Coronary artery (tissue), 2 donors: ENCODE results near the gene IGFBPL1.
A peak's percentile ranks its signal among the peaks of the same experiment; 100 is the strongest.

ENCODE experiments used
- DNase-seq: peaks from one replicate; pipeline ENCODE4 v3.0.0-alpha.2; 2017; ENCODE audit warnings: low spot score
- H3K27ac ChIP-seq, 2 donors: fragments of 200-600 bp; sonication (generic); one replicate each; pipeline ENCODE4 v1.5.1; 2016 to 2019
- H3K4me3 ChIP-seq: fragments of 200-600 bp; sonication (generic); 2 replicates; pipeline ENCODE4 v1.5.1; 2016; ENCODE audit warnings: mild to moderate bottlenecking, moderate library complexity
- TF ChIP-seq, protein P1 (sequence below): fragments of 200-600 bp; sonication (generic); IDR thresholded peaks from one replicate; pipeline ENCODE4 v1.5.1; 2019; ENCODE audit warnings: antibody characterized with exemption

Gene IGFBPL1

GRCh38 chr9:38432922-38433510 lies 8.8 kb upstream of the IGFBPL1 start:
- peak; percentile 54 for DNase-seq
- no peak overlapping the region for H3K4me3 ChIP-seq
- H3K27ac ChIP-seq: no peak overlapping the region
- TF ChIP-seq, protein P1, sequence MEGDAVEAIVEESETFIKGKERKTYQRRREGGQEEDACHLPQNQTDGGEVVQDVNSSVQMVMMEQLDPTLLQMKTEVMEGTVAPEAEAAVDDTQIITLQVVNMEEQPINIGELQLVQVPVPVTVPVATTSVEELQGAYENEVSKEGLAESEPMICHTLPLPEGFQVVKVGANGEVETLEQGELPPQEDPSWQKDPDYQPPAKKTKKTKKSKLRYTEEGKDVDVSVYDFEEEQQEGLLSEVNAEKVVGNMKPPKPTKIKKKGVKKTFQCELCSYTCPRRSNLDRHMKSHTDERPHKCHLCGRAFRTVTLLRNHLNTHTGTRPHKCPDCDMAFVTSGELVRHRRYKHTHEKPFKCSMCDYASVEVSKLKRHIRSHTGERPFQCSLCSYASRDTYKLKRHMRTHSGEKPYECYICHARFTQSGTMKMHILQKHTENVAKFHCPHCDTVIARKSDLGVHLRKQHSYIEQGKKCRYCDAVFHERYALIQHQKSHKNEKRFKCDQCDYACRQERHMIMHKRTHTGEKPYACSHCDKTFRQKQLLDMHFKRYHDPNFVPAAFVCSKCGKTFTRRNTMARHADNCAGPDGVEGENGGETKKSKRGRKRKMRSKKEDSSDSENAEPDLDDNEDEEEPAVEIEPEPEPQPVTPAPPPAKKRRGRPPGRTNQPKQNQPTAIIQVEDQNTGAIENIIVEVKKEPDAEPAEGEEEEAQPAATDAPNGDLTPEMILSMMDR: peak; percentile 68

DNA sequence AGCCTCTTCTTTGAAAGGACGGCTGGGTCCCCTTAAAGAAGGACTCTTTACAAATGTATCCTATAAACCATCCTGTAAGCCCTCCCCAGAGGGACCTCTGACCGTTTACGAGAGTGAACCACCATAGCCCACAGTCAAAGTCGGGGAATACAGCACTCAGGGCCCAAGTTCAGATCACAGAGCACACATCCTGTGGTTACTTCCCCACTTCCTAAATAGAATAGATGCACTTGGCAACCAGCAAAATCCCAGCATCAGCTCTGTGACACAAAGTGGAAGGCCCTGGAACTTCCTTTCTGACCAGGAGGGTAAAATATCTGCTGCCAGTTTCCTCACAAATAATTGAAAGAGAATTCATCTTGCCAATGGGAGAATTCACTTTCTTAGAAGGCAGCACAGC lies 6.9 kb upstream of the IGFBPL1 start:
- TF ChIP-seq, protein P1: no peak
- Histone ChIP-seq H3K4me3 (no peak overlapping the region), H3K27ac (no peak overlapping the region)
- peak; percentile 21 for DNase-seq

DNA sequence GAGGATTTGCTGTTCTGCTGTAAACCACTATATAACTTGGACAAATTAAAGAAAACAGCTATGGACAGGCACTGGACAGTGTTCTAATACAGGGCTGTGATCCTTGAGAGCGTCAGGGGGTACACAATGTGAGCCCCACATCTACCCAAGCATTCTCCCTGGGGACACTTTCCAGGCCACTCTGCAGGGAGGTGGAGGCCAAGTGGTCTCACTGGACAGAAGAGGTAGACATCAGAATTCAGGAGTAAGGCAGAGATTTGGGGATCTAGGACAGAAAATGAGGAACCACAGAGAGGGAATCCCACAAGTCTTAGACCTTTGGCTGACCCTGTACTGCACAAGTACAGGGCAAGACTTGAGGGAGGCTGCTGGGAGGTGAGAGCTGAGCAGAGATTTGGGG lies 3.8 kb upstream of the IGFBPL1 start:
- Histone ChIP-seq H3K27ac (no peak overlapping the region), H3K4me3 (no peak overlapping the region)
- peak; percentile 43 for DNase-seq
- TF ChIP-seq, protein P1: no peak

DNA sequence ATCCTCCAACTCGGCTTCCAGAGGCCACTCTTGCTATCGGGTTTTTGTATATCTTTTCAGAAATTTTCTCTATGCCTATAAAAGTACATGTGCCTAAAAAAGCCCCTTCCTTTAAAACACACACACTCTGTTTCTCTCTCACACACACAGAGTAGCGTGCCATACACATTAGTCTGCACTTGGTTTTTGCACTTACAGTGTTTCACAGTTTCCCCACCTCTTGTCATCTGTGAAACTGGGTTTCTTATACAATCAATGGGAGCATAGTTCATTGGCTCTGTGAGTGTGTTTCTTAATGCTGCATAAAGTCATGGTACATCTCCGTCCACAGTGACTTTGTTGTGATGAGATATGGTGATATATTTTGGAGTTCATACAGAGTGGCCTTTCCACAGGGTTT lies 664 bp upstream of the IGFBPL1 start:
- H3K27ac ChIP-seq: no peak overlapping the region
- peak; percentile 31 for DNase-seq
- H3K4me3 ChIP-seq: peak overlapping the region; percentile 70
- TF ChIP-seq, protein P1: no peak

- DNase-seq: no peak
- H3K4me3 ChIP-seq: peak overlapping the region; percentile 70
- TF ChIP-seq, protein P1: no peak
- H3K27ac ChIP-seq: peak overlapping the region; percentile 57 to 73
Measured at GRCh38 chr9:38423273-38423972, 831 bp downstream of the IGFBPL1 start.

DNA sequence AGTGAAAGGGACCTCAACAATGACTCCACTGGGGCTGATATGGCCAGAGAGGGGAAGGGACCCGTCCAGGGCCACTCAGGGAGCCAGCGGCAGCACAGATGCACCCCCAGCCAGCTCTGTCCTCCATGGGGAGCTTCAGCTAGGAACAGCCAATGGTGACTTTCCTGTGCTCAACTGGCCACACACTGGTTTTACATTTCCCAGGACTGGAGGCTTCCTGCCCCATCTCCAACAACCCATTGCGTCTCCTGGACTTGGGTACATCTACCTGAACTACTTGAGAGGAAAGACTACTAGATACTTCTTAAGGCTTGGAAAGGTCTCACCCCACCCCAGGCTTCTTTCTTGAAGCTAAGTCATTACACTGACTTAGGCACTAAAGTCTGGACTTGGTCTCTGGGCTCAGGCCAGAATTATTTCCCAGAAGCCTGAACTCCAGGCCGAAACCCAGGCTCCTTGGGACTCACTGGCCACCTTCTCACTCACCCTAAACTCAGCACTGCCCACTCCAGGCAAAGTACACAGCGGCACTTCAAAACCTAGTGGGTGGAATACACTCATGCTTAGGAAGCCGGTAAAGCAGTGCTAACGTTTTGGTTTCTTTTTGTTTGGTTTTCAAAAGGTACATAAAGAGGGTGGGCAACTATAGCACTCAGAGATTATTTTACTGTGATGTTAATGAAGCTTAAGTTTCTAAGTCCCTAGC lies 1.5 kb downstream of the IGFBPL1 start:
- Histone ChIP-seq H3K27ac (no peak overlapping the region), H3K4me3 (peak overlapping the region; percentile 70)

More for the DNA sequence above, 1.5 kb downstream of the IGFBPL1 start:
- TF ChIP-seq, protein P1: no peak
- no peak for DNase-seq
